OCI-LY1 (cell line): Measurements from ENCODE around the gene DDAH1.

Source experiments
- H2AFZ ChIP-seq: fragments of 200-600 bp; sonication (generic), shearing (Covaris generic); 2 replicates; pipeline ENCODE4 v1.6.0; 2014; ENCODE audit warnings: antibody characterized with exemption, mild to moderate bottlenecking, low read length
- H3F3A ChIP-seq: fragments of 200-600 bp; sonication (generic), shearing (Covaris generic); 2 replicates; pipeline ENCODE4 v1.6.0; 2014; ENCODE audit warnings: mild to moderate bottlenecking, antibody characterized with exemption, low read length, moderate library complexity; ENCODE audit not compliant: insufficient read depth
- H3K27ac ChIP-seq: fragments of 200-600 bp; sonication (generic); 2 replicates; pipeline ENCODE4 v1.5.1; 2014; ENCODE audit warnings: low read length, mixed run types, mild to moderate bottlenecking, low read depth; ENCODE audit not compliant: poor library complexity, severe bottlenecking
- H3K27me3 ChIP-seq: fragments of 200-600 bp; sonication (generic); 2 replicates; pipeline ENCODE4 v1.6.0; 2014; ENCODE audit warnings: antibody characterized with exemption, mild to moderate bottlenecking, low read length, moderate library complexity; ENCODE audit not compliant: insufficient read depth
- H3K36me3 ChIP-seq: fragments of 200-600 bp; sonication (generic); 2 replicates; pipeline ENCODE4 v1.6.1; 2014; ENCODE audit warnings: mild to moderate bottlenecking, antibody characterized with exemption, low read length, moderate library complexity, mixed read lengths; ENCODE audit not compliant: insufficient read depth
- H3K4me1 ChIP-seq: fragments of 200-600 bp; sonication (generic); 2 replicates; pipeline ENCODE4 v1.5.1; 2014; ENCODE audit warnings: mild to moderate bottlenecking, low read length, moderate library complexity; ENCODE audit not compliant: insufficient read depth, severe bottlenecking
- H3K4me2 ChIP-seq: fragments of 200-600 bp; sonication (generic), shearing (Covaris generic); 2 replicates; pipeline ENCODE4 v1.6.1; 2014; ENCODE audit warnings: low read length
- H3K4me3 ChIP-seq: fragments of 200-600 bp; sonication (generic); 2 replicates; pipeline ENCODE4 v1.5.1; 2014; ENCODE audit warnings: low read length, low read depth, mild to moderate bottlenecking, mixed read lengths; ENCODE audit not compliant: poor library complexity, severe bottlenecking
- H3K79me2 ChIP-seq: fragments of 200-600 bp; shearing (Covaris generic); 2 replicates; pipeline ENCODE4 v1.6.1; 2016; ENCODE audit warnings: mixed run types, low read length, mixed read lengths; ENCODE audit not compliant: insufficient read depth
- H3K9ac ChIP-seq: fragments of 200-600 bp; sonication (generic), shearing (Covaris generic); 2 replicates; pipeline ENCODE4 v1.6.1; 2014; ENCODE audit warnings: mild to moderate bottlenecking, low read length, mixed read lengths
- H3K9me2 ChIP-seq: fragments of 200-600 bp; sonication (generic), shearing (Covaris generic); 2 replicates; pipeline ENCODE4 v1.6.1; 2014; ENCODE audit warnings: low read depth, mild to moderate bottlenecking, low read length, mixed read lengths
- H3K9me3 ChIP-seq: fragments of 200-600 bp; shearing (Covaris generic); 2 replicates; pipeline ENCODE4 v1.6.1; 2014; ENCODE audit warnings: low read length, mixed read lengths
- H4K20me1 ChIP-seq: fragments of 200-600 bp; sonication (generic), shearing (Covaris generic); 2 replicates; pipeline ENCODE4 v1.6.0; 2016; ENCODE audit warnings: mild to moderate bottlenecking, low read length; ENCODE audit not compliant: insufficient read depth
- CTCF ChIP-seq: fragments of 200-600 bp; sonication (generic), shearing (Covaris generic); IDR thresholded peaks from 2 replicates; pipeline ENCODE4 v1.5.1; 2017; ENCODE audit warnings: mild to moderate bottlenecking, antibody characterized with exemption, low read length, moderate library complexity, mixed read lengths
- EZH2 ChIP-seq: fragments of 200-600 bp; sonication (generic), shearing (Covaris generic); IDR thresholded peaks from 2 replicates; pipeline ENCODE4 v1.8.0; 2017; ENCODE audit warnings: borderline replicate concordance, mixed run types, mild to moderate bottlenecking, antibody characterized with exemption, low read length, moderate library complexity, mixed read lengths

DDAH1 gene

GRCh38 chr1:85427849-85428248 lies 37.1 kb downstream of the DDAH1 start:
- H3K36me3 ChIP-seq, result no peaks in the 10 kb centered on the region
- no peaks in the 10 kb centered on the region for H3K27me3 ChIP-seq
- TF ChIP-seq EZH2 (no peak), CTCF (no peak)
- no peaks in the 10 kb centered on the region for H3K9me2 ChIP-seq
- H3K4me2 ChIP-seq, result no peak overlapping the region
- no peak overlapping the region for H3K4me3 ChIP-seq
- no peaks in the 10 kb centered on the region for H3K9me3 ChIP-seq
- no peak overlapping the region for H2AFZ ChIP-seq
- no peaks in the 10 kb centered on the region for H3K79me2 ChIP-seq
- no peaks in the 10 kb centered on the region for H3F3A ChIP-seq
- no peak overlapping the region for H3K27ac ChIP-seq
- no peak overlapping the region for H3K9ac ChIP-seq
- no peaks in the 10 kb centered on the region for H4K20me1 ChIP-seq
- no peaks in the 10 kb centered on the region for H3K4me1 ChIP-seq

DNA sequence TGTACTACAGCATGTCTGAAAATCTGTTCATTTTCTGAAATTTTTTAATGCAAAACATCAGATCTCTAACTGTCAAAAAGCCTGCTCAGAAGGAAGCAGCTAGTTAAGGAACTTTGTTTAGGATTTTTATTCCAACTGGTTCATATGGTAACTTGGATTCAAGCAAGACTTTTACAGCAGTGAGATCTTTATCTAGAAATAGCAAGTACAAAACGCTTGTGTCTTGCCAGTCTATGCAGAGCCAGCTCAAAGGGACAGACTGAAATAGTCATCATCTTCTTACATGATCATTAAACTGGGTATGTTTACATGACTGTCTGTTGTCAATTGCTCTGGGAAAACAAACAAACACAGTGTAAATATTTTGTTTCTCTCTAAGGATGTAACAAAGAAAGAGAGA lies 37.6 kb downstream of the DDAH1 start:
- H3K9ac ChIP-seq, result no peak overlapping the region
- H3K4me3 ChIP-seq, result no peak overlapping the region
- no peaks in the 10 kb centered on the region for H3F3A ChIP-seq
- no peaks in the 10 kb centered on the region for H3K79me2 ChIP-seq
- H3K9me3 ChIP-seq, result no peaks in the 10 kb centered on the region
- no peaks in the 10 kb centered on the region for H3K27me3 ChIP-seq
- no peak overlapping the region for H3K27ac ChIP-seq
- TF ChIP-seq EZH2 (no peak), CTCF (no peak)
- H2AFZ ChIP-seq, result no peak overlapping the region
- no peaks in the 10 kb centered on the region for H3K9me2 ChIP-seq
- no peaks in the 10 kb centered on the region for H4K20me1 ChIP-seq
- no peak overlapping the region for H3K4me2 ChIP-seq
- no peaks in the 10 kb centered on the region for H3K4me1 ChIP-seq
- H3K36me3 ChIP-seq, result no peaks in the 10 kb centered on the region

- H3K27me3 ChIP-seq, result no peaks in the 10 kb centered on the region
- no peaks in the 10 kb centered on the region for H3F3A ChIP-seq
- H3K4me2 ChIP-seq, result no peak overlapping the region
- H4K20me1 ChIP-seq, result no peaks in the 10 kb centered on the region
- no peaks in the 10 kb centered on the region for H3K4me1 ChIP-seq
- no peak for TF ChIP-seq EZH2
- TF ChIP-seq CTCF, result no peak
- no peak overlapping the region for H2AFZ ChIP-seq
- no peaks in the 10 kb centered on the region for H3K36me3 ChIP-seq
- H3K9ac ChIP-seq, result no peak overlapping the region
- H3K27ac ChIP-seq, result no peak overlapping the region
- no peaks in the 10 kb centered on the region for H3K9me2 ChIP-seq
- no peaks in the 10 kb centered on the region for H3K9me3 ChIP-seq
- H3K4me3 ChIP-seq, result no peak overlapping the region
- H3K79me2 ChIP-seq, result no peaks in the 10 kb centered on the region
Observed at GRCh38 chr1:85421179-85421578, 43.8 kb downstream of the DDAH1 start.
